Measurements from ENCODE around the gene FAN1.
A peak's percentile ranks its signal among the peaks of the same experiment; 100 is the strongest.

FAN1 gene

GRCh38 chr15:30979457-30979856, 75.7 kb downstream of the FAN1 start:
- no peak overlapping the region for H3K4me3 ChIP-seq (ENCODE audit: control insufficient read depth, low read depth, low read length)
- no peak for TF ChIP-seq CTCF (IDR thresholded peaks at IDR 0.05; ENCODE audit: control insufficient read depth, insufficient read depth, low read depth, low read length, missing control alignments)
- DNase-seq (ENCODE audit: low read depth): no peak

GRCh38 chr15:30984118-30984517, 80.4 kb downstream of the FAN1 start:
- no peak for DNase-seq (ENCODE audit: low read depth)
- TF ChIP-seq CTCF (IDR thresholded peaks at IDR 0.05; ENCODE audit: control insufficient read depth, insufficient read depth, low read depth, low read length, missing control alignments): no peak
- no peak overlapping the region for H3K4me3 ChIP-seq (ENCODE audit: control insufficient read depth, low read depth, low read length)

GRCh38 chr15:30984542-30984941, 80.8 kb downstream of the FAN1 start:
- H3K4me3 ChIP-seq (ENCODE audit: control insufficient read depth, low read depth, low read length): no peak overlapping the region
- no peak for TF ChIP-seq CTCF (IDR thresholded peaks at IDR 0.05; ENCODE audit: control insufficient read depth, insufficient read depth, low read depth, low read length, missing control alignments)
- DNase-seq (ENCODE audit: low read depth): no peak

- no peak for DNase-seq (ENCODE audit: low read depth)
- no peak overlapping the region for H3K4me3 ChIP-seq (ENCODE audit: control insufficient read depth, low read depth, low read length)
- no peak for TF ChIP-seq CTCF (IDR thresholded peaks at IDR 0.05; ENCODE audit: control insufficient read depth, insufficient read depth, low read depth, low read length, missing control alignments)
These were observed 81.4 kb downstream of the FAN1 start for GRCh38 chr15:30985081-30985531.

- H3K4me3 ChIP-seq (ENCODE audit: control insufficient read depth, low read depth, low read length): peak overlapping the region; percentile 92
- DNase-seq (ENCODE audit: low read depth): no peak
- TF ChIP-seq CTCF (IDR thresholded peaks at IDR 0.05; ENCODE audit: control insufficient read depth, insufficient read depth, low read depth, low read length, missing control alignments): no peak
These were observed 86.3 kb downstream of the FAN1 start for GRCh38 chr15:30990036-30990435.

- H3K4me3 ChIP-seq (ENCODE audit: control insufficient read depth, low read depth, low read length): peak overlapping the region; percentile 92
- TF ChIP-seq CTCF (IDR thresholded peaks at IDR 0.05; ENCODE audit: control insufficient read depth, insufficient read depth, low read depth, low read length, missing control alignments): no peak
- DNase-seq (ENCODE audit: low read depth): no peak
These were observed 86.9 kb downstream of the FAN1 start for GRCh38 chr15:30990446-30991254.

Measured in AG09309 (cell line).